Stimulated activated CD4-positive, alpha-beta T cell treated with anti-CD3 and anti-CD28 coated beads, TNF-alpha, amount 100 ng/mL, for 4 hours (primary cell): Measurements from ENCODE around the gene DDX54.

Experiments
- DNase-seq, 3 experiments: peaks; one replicate each; pipeline ENCODE4 v3.0.0-alpha.2; 2020; ENCODE audit warnings: low read depth in 3 of 3

Gene DDX54, protein sequence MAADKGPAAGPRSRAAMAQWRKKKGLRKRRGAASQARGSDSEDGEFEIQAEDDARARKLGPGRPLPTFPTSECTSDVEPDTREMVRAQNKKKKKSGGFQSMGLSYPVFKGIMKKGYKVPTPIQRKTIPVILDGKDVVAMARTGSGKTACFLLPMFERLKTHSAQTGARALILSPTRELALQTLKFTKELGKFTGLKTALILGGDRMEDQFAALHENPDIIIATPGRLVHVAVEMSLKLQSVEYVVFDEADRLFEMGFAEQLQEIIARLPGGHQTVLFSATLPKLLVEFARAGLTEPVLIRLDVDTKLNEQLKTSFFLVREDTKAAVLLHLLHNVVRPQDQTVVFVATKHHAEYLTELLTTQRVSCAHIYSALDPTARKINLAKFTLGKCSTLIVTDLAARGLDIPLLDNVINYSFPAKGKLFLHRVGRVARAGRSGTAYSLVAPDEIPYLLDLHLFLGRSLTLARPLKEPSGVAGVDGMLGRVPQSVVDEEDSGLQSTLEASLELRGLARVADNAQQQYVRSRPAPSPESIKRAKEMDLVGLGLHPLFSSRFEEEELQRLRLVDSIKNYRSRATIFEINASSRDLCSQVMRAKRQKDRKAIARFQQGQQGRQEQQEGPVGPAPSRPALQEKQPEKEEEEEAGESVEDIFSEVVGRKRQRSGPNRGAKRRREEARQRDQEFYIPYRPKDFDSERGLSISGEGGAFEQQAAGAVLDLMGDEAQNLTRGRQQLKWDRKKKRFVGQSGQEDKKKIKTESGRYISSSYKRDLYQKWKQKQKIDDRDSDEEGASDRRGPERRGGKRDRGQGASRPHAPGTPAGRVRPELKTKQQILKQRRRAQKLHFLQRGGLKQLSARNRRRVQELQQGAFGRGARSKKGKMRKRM

DNA sequence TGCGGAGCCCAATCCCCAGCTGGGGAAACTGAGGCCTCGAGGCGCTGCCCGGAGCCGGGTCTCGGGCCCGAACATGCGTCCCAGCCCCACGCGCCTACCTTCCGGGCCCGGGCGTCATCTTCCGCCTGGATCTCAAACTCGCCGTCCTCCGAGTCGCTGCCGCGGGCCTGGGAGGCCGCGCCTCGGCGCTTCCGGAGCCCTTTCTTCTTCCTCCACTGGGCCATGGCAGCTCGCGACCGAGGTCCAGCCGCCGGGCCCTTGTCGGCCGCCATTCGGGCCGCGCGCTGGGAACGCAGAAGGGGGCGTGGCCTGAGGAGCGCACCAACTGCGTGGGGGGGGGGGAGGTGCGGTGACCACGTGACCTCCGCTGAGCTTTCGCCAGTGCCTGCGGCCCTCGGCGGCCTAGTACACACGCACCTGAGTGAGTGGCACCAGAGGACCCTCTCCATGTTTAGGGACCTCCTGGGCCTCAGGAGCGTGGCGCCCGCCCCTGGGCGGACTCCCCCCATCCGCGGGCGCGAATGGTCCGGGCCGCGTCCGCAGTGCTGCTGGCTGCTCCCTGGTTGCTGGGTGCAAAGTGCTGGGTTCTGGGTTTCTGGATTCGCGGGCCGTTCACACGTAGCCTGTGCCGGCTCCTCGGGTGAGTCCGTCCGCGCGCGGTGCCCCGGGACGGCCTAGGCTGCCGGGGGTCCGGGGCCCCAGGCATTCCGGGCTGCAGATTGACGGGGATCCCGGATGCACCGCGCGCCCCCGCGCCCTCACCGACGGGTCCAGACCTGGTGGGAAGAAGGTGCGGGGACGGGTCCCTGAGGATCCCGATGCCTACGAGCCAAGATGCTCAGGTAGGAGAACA lies at the start of gene DDX54, which contains the start of gene RITA1:
TSS of gene DDX54 (minus strand) at position 299 of the 853 bp plus-strand sequence. CDS start at position 272, 27 bp downstream.
TSS of gene RITA1 (plus strand) at position 542 of the 853 bp plus-strand sequence. CDS start 1,026 bp downstream, outside the sequence.
- DNase-seq, result peak; percentile 68 to 81 (median 70)

DNA sequence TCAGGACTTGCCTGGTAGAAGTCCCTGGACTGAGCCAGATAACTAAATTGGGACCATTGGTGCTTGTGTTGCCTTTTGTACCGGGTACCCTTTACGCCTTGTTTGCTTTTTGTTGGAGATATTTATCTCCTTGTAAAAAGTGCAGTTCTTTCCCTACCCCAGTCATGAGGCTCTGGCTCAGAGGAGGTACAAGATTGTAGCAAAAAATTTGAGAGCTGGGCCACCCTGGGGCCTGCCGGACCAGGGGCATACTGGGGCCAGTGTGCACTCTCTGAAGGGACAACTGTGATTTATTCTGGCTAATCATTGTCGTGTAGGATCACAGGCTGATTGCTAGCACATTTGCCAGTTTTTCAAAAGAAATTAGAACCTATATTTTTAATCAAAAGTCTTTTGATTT lies 49.2 kb upstream of the DDX54 start:
- no peak for DNase-seq

DNA sequence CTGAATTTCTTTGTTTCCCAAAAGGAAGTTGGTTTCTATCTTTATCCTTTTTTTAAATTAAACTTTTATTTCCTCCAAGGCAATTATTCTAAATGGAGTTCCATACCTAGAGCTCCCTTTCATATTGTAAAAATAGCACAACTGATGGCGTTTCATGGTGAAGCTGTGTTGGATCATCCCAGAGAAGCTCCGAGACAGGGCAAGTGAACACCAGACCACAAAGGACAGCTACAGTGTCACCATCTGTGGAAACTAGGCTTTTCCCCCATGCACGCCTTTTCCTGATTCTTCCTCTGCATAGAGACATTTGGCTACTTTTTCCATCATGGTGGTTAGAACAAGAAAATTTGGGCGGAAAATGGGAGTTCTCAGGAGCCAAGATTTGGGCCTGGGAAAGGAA lies 48.7 kb upstream of the DDX54 start:
- no peak for DNase-seq

DNA sequence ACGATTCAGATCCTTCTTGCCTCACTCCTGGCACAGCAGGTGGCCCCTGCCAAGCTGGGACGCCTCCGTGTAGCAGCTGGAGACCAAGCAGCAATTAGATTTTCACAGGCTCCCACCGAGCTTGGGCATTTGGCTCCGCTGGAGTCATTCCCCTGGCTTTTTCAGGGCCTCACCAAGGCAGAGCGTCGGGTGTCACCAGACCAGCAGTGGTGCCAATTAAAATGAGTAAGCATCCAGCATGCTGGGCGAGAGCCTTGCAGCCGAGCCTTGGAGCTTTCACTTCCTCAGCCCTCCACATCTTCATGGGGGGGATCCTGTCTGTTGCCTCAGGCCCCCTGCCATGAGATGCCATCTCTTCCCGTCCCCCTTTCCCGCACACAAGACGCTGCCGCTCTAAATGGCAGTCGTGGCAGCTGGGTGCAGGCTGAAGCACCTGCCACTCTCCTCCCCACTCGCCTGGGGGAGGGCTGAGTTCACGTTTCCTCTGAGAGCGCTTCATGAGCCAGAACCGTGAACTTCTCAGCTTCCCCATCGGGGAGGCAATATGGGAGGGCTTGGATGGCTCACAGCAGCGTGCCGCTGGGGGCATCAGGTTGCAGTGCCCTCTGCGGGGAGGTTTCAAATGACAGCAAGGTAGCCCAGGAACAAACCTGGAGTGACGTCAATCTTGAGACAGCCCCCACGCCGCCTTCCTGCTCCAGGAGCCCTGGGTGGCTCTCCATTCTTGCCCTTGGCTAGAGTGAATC lies 47.7 kb upstream of the DDX54 start:
- DNase-seq, result peak; percentile 25 to 54 (median 50)

DNA sequence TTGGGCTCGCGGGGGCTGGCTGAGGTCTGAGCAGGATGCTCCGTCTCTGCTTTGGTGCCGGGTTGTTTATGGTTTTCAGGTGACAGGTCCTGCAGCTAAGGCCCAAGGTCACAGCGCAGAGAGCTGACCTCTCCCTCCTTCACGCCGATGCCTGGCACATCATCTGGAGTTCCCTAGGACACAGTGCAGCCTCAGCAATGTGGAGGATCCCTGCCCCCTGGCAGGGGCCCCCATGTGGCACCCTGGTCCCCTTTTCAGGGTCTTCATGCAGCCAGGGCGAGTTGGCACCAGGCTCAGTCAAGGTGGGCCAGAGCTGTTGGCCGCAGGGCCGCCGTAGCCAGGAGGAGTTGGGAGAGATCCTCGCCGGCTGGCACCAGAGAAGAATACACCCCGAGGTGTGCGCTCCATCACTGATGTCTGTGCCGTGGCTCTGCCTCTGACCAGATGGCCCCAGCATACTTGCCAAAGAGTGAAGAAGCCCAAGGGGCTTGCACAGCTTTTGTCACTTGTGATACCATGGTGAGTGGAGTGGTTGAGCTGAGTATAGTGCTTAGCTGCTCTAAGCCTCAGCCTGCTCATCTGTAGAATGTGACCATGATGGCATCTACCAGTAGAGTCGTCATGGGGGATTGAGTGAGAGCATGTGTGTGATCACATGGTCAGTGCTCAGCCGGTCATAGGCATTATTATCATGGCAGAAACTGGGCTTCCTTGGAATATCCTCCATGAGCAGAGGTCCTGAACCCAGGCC lies 47.0 kb upstream of the DDX54 start:
- DNase-seq, result no peak

DNA sequence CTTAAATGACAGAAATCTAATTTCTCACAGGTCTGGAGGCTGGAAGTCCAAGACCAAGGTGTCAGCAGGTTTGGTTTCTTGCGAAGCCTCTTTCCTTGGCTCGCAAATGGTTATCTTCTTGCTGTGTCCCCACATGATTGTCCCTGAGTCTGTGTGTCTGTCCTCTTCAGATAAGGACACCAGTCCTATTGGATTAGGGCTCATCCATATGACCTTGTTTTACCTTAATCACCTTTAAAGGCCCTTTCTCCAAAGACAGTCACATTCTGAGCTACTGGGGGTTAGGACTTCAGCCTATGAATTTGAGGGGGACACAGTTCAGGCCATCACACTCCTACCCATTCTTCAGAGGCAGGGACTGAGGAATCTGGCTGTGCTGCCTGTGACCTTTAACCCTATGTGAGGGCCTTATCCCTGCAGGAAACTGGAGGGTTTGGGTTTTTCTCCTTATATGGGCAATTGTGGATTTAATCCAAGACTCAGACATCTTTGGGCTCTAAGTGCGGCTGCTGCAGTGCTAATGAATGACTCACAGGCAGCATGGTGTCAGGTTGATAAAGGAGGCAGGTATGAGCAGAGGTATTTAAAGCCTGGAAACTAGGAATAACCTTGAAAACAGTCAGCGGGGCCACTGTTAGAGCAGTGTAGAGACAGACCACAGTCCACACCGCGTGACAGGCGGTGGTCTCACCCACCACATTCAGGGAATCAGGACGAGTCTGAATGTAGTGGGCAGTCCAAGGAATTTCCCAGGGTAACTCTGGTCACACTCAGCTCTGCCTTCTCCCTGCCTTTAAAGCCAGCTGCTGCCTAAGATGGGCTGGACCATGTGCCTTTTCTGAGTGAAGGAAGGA lies 46.2 kb upstream of the DDX54 start:
- DNase-seq, result no peak

DNA sequence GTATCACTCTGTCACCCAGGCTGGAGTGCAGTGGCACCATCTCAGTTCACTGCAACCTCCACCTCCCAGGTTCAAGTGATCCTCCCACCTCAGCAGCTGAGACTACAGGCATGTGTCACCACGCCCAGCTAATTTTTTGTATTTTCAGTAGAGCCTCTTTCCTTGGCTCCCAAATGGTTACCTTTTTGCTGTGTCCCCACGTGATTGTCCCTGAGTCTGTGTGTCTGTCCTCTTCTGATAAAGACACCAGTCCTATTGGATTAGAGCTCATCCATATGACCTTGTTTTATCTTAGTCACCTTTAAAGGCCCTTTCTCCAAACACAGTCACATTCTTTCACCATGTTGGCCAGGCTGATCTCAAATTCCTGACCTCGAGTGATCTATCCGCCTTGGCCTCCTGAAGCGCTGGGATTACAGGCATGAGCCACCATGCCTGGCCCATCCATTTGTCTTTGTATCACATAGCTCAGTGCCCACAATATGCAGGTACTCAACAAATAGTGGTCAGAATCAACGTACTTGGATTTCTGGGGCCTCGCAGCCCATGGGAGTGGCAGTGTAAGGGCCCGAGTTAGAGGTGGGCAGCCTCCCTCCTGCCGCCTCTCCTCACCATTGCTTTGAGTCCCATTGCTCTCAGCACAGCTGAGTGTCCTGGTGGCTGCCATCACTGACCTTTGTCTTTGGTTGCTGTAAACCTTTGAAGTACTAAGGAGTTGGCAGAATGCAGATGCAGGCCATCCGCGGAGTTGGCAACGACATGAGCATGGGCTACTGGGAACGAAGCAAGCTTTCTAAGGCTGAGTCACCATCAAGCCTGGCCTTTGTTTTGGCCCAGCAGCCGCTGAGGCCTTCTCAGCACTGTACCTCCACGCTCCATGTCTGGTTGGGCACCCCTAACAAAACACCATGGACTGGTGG lies 45.3 kb upstream of the DDX54 start:
- DNase-seq, result no peak

DNA sequence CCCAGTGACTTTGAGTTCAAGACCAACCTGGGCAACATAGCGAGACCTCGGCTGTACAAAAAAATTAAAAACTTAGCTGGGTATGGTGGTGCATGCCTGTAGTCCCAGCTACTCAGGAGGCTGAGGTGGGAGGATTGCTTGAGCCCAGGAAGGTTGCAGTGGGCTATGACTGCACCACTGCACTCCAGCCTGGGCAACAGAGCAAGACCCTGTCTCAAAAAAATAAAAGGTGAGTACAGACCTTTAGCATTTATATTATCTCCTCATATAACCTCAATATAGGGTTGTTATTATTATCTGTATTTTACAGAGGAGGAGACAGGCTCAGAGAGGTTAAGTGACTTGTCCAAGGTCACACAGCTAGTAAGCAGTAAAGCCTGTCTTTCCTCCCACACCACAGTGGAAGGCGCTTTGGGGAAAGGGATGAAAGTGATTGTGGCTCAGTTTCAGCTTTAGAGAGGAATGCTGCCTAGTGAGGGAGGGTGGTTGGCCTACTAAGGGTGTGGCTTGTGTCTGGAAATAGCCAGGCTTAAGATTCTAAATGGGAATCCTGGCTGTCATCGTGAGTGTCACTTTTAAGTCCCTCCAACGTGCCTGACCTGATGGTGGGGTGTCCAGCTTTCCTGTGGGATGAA lies 43.2 kb upstream of the DDX54 start:
- DNase-seq, result no peak

DNA sequence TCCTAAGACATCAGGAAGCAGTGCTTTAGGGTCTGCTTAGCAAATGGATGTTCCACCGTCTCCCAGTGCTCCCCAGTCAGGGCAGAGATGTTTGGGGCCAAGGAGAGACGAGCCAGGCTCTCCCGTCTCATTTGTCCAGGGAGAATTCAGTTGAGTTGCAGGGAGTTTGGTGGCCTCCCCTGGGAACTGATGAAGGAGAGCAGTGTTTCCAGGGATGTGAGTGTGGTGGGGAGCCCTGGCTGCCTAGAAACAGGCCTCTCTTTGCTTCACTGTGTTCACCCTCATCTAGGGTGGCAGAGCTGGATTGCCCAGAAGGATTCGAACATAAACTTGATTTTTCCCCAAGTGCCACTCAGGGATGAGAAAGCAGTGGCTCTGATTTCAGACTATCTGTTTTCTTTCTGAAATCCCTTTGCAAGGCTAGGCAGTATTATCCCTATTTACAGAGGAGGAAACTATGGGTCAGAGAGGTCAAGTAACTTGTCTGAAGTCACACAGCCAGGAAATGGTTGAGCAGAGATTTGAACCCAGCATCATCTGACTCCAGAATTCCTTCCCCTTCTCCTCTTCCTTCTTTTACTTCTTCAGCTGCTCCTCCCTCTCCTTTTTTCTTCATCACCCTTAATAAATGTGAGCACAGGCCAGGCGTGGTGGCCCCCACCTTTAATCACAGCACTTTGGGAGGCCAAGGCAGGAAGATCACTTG lies 42.6 kb upstream of the DDX54 start:
- DNase-seq, result no peak

DNA sequence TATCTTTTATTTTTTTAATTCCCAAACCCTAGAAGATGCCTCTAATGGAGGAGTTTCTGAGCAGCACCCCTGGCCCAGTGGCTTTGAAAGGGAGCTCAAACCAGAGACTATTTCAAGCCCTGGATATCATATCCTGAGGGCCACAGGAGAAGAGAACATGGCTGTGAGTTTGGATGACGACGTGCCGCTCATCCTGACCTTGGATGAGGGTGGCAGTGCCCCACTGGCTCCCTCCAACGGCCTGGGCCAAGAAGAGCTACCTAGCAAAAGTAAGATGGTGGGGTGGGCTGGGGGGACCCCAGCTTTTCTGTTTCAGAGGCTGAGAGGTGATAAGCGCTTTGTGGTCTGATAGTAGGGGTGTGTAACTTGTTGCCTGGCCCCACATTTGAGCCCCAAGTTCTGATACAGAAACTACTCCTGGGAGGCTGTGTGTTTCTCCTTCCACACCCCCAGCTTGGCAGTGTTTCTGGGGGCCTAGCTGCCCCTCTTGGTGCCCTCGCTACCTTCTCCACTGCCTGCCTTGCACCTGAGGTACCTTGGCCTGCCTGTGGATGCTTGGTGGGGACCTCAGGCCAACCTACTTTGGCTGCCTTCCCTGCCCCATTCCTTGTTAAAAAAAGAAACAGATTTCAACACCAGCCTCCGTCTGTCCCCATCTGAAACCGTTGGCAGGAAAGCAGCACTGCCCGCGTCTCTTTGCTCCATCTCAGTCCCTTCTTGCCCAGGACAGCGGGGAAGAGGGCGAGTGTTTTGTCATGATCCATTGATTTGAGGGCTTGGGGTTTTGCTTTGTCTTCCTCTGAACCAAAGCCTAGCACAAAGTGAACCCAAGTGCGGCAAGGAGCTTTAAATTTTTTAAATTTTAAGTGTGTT lies 41.7 kb upstream of the DDX54 start:
- DNase-seq, result no peak

DNA sequence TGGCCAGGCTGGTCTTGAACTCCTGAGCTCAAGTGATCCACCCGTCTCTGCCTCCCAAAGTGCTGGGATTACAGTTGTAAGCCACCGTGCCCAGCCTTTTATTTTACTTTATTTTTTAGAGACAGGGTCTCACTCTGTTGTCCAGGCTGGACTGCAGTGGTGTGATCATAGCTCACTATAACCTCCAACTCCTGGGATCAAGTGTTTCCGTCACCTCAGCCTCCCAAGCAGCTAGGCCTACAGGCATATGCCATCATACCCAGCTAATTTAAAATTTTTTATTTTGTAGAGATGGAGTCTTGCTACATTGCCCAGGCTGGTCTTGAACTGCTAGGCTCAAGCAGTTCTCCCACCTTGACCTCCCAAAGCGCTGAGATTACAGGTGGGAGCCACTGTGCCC lies 39.7 kb upstream of the DDX54 start:
- DNase-seq, result no peak

DNA sequence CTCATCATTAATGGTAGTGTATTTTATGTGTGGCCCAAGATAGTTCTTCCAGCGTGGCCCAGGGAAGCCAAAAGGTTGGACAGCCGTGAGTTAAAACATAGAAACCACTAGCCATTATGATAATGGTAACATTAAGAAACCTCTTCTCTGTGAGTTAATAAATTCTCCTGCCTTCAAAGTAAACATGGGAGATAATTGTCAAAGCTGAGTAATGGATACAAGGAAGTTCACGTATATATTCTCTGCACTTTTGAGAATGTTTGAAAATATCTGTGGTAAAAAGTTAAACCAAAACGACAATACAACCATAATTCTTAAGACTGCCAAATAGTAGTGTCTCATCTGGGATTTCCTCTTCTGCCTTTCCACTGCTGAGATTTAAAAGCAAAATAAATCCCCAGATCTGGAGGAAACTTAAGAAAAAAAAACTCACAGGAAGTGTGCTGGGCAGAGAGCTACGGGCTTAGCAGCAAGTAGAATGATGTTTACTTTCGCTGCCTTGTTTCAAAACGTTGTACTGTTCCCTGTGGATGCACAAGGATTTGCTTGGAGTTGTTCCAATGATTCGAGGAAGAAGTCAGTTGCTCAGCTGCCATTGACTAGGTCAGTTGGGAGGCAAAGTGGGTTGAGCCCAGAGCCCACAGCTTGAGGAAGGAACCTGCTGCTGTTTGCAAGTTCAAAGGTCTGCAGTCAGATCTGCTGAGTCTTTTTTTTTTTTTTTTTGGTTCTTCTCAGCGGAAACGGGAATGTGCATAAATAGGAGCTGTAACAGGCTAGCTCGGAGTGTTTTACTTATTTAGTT lies 37.7 kb upstream of the DDX54 start:
- DNase-seq, result no peak

DNA sequence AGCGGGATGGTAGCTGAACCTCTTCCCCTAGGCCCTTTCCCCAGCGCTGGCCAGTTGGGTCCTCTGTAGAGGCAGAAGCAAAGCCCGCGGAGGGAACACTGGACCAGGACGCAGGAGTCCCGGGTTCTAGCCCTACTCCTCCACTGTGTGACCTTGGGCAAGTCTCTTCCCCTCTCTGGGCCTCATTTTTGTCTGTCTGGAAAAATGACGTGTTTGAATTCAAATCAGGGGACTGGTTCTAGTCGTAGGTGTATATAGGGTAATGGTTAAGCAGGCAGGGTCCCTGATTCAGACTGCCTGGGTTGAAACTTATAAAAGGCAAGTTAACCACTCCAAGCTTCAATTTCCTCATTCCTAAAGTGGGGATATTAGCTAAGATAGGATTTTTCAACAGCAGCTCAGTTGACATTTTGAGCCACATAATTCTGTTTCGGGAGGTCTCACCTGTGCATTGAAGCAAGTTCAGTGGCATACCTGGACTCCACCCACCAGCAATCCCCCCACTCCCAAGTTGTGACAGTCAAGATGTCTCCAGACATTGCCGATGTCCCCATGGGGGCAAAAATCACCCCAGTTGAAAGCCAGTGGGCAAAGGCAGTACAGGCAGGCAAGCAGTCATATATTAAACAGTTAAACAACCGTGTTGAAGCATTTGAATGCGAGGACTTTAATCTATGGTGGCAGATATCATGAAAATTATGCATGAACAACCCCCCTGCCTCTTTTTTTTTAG lies 36.9 kb upstream of the DDX54 start:
- DNase-seq, result no peak

DNA sequence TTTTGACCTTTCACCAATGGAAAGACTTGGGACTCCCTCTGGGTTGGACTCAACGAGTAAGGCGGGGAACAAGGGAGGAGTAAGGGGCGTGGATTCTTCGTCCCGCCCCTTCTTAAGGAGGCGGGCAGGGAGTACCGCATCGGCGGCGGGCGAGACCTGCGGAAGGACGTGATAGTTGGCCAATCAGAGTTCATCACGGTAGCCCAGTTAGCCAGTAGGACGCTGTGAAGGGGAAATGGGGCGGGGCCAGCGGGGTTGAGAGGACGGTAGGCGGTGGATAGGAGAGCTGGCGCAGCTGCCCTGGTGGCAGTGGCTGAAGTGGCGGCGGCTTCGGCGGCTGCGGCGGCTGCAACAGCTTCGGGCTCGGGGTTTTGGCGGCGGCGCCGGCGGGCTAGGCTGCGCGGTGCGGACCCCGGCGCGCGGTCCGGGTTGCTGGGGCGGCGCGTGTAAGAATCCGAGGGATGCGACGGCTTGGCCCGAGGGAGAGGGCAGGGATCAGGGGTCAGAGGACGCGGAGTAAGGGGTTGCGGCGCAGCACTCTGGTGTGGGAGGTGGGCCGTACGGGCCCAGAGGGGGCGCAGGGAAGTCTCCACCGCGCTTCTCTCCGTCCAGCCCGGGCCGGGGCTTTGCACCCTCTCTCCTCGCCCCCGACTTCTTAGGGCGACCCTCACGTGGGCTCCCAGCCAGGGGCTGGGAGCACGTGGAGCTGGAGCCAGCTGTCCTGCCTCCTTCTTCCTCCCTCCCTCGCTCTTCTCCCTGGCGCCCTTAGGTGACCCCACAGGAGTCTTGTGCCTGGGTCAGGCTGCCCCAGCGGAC lies 36.1 kb upstream of the DDX54 start, which contains the start of gene TPCN1:
TSS of gene TPCN1 (plus strand) at position 284 of the 816 bp plus-strand sequence. CDS start 5,389 bp downstream, outside the sequence.
- peak; percentile 97 to 98 (median 97) for DNase-seq
